GM21526 (cell line): ENCODE measurements around the gene DDB1.

ENCODE experiments used
- ATAC-seq: cut with Tn5 transposase; IDR thresholded peaks from one replicate; pipeline ENCODE4 v1.9.1; 2021; ENCODE audit warnings: moderate library complexity; ENCODE audit not compliant: unreplicated experiment, low FRiP score

DDB1 gene

GRCh38 chr11:61302550-61302949 is 30.4 kb downstream of the DDB1 start:
- no peak for ATAC-seq

- no peak for ATAC-seq
These were observed 34.2 kb downstream of the DDB1 start for GRCh38 chr11:61298663-61299244.

DNA sequence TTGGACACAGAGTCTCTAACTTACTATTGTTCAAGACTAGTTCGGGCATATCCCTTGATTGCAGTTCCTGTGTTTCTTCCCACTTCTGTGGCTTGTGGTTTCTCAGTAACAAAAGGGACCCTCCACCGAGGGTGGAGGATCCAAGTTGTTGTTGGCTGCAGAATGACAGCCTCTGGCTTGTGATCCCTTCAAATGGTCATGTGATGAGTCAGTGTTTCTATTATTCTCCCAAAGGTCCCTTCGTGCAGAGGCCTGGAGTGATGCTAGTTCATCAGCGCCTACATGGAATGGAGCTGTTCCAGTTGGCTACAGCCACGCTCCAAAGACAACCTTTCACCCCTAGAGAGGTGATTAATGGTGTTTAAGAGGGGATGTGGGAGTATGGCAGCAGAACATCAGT is 35.2 kb downstream of the DDB1 start:
- ATAC-seq: no peak

DNA sequence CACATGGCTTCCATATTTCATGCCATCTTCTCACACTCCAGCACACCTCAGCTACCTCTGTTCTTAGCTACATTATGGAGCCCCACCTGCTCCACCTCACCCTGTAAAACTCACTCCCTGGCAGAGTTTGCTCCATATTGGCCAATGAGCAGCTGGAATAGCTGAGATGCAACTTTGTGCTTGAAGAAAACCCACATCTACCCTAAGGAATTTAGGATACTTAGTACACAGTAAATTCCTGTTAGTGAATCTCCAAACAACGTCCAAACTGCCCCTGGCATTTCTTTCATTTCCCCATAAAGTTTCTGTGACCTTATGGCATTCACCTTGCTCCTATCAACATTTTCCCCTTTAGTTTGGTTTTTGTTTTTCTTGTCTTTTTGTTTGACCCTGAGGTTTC is 35.6 kb downstream of the DDB1 start:
- ATAC-seq: no peak

DNA sequence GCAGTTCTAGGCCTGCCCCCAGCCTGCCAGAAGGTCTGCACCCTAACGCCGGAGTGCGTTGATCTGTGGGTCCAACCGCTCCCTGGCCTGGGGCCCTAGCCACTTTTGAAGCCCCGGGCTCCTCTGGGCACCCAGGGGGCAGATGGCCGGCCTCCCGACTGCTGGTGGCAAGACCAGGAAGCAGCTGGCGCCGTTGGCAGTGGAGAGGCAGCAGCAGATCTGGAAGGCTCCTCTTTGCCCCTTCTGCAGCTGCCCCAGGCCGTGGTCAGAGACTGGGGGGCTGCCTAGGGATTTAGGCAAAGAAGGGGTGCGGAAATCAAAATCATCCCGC is 37.3 kb downstream of the DDB1 start:
- ATAC-seq: no peak

DNA sequence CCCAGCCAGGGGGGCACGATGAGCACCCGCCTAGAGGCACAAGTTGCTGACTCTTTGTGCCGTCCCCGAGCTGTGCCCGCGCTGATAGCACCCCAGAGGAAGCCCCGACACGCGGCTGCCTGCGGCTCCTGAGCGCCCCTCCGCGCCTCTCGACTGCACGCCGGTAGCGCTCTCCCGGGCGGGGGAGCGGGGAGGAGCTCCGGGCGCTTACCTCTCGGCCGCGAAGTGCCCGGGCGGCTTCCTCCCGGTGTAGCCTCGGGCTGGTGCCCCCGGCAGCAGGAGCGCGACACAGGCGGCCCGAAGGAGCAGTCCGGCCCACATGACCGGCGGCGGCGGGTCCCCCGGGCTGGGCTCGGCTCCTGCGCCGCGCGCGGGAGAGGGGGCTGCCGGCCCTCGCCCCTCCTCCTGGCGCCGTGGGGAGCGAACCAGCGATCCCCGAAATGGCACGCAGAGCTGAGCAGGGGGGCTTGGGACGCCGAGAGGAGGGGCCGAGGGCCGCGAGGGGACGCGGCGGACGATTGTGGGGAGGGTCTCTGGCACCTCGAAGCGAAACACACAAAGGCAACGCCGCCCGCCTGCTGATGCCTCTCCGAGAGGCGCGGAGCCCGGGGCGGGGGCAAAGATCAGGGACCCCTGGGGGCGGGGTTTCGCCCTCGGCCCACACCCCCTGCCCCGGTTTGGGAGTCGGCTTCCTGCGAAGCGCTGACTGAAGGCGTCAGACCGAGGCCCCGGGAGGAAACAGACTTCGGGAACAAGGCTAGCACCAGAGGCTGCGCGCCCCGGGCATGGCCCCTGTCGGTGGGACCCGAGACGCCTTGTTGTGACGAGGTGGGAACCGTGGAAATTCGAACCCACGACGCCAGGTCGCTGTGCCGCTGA is 37.9 kb downstream of the DDB1 start, which contains the start of gene VWCE:
VWCE (minus strand) TSS at position 600 of the 879 bp plus-strand sequence; CDS start at position 321, 279 bp downstream.
- ATAC-seq: peak; percentile 74

DNA sequence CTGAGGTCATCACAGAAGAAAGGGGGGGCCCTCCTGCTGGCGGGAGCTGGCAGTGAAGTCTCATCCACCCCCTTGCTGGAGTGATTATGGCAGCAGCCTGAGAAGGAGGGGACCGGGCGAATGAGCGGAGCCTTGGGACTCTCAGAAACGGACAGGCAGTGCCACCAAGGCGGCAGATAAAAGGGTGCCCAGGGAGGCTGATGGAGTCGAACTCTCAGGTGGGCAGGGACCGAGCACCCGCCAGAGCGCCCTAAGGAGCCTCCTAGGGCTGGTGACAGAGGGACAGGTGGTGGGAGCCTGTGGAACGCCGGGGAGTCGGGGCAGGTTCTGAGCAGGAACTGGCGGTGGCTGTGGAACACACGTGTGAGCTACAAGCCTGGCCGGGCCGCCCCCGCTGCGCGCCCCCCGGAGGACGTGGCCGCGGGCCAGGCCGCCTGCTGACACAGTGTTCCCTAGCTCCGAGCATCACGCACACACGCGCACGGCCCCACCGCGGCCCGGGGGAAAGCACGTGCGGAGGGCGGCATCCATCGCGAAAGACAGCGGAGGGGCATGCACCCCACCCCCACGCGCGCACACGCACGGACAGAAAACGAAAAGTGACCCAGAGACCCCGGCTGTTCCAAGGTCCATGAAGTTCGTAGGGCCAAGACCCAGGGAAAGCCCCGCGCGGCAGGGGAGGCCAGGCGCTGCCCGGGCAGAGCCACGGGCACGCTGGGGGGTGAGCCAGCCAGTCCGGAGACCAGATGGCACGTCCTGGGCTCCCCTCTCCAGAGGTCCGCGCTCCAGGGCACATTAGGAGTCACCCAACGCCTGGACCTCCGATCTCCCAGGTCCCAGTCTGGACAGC is 38.8 kb downstream of the DDB1 start:
- ATAC-seq: peak; percentile 20

GRCh38 chr11:61292356-61292755 is 40.5 kb downstream of the DDB1 start:
- no peak for ATAC-seq

- ATAC-seq: no peak
These were observed 41.8 kb downstream of the DDB1 start for GRCh38 chr11:61290905-61291690.

DNA sequence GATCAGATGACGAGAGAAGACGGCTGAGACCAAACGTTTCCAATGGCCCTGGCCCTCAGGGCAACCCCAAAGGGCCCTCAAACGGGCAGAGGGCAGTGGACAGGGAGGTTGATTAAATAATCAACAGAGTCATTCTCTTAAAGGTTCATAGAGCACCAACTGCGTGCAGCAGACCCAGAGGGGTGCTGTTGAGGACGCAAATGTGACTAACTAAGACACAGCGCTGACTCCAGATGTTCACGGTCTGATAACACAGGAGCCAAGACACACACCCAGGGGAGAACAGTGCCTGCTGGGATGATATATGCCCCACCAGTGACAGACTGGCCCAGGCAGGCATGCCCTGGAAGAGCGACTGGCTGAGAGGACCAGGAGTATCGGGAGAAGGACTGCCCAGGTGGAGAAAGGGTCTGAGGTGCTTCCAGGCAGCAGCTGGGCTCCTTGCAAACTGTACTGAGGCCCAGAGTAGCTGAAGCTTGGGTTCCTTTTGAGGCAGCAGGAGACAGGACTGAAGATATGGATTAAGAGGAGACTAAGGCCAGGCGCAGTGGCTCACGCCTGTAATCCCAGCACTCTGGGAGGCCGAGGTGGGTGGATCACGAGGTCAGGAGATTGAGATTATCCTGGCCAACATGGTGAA is 45.4 kb downstream of the DDB1 start:
- ATAC-seq: no peak

DNA sequence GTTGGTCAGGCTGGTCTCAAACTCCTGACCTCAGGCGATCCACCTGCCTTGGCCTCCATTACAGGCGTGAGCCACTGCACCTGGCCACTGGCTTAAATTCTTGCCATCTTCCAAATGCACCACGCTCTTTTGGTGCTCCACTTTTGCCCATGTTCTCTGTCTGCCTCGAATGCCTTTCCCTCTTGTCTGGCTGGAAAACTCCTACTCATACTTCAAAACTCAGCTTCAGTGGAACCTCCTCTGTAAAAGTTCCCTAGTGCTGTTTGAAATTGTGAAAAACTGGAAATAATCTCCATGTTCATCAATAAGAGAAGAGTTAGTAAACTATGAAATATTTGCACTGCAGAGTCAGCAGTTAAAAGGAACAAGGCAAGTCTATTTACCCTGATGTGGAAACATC is 49.3 kb downstream of the DDB1 start:
- ATAC-seq: no peak

GRCh38 chr11:61281581-61282250 is 51.2 kb downstream of the DDB1 start:
- no peak for ATAC-seq

DNA sequence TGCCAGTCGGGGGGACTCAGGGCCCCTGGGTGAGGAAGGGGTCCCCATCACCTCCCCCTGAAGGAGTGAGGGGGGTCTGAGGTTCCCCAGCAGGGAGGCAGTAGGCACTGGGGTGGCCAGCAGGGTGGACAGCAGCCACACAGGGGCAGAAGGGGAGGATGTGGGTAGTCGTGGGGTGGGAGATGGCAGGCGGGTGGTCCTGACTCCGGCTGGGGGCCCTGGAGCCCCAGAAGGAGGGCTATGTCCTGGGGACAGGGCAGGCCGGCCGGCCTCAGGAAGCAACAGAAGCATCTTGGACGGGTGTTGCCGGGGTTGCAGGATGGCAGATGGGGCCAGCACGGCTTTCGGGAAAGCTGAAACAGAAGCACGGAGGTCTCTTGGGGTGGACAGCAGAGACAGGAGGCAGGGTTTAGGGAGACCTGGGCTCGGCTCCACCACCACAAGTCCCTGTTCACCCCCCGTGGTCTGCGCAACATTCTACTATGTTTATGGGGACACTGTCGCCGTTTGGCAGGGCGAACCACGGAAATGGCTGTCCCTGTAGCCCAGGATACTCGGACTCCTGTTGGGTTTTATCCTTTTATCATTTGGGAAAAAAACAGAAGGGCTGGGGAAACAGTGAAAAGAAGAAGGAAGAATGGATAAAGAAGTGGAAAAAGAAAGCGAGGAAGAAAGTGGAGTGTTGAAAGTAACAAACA is 51.9 kb downstream of the DDB1 start:
- ATAC-seq: no peak

- ATAC-seq: no peak
These were observed 52.8 kb downstream of the DDB1 start for GRCh38 chr11:61279934-61280659.

GRCh38 chr11:61278001-61278470 is 54.9 kb downstream of the DDB1 start:
- ATAC-seq: no peak

- ATAC-seq: no peak
These were observed 55.5 kb downstream of the DDB1 start for GRCh38 chr11:61277186-61278000.

DNA sequence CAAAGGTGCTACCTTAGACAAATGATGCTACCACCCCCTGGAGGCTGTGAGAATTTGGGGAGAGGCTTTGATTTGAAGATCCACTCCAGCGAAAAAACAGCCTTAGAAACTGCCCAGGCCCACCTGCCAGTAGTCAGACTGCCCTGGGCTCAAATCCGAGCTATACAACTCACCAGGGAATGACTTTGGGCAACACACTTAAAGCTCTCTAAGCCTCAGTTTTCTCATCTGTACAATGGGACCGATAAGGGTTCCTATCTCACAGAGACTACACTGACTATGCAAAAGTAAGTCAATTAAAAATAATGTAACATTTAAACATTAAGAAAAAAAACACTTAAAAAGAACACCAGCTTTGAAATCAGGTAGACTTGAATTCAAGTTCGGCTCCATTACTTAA is 57.7 kb downstream of the DDB1 start:
- no peak for ATAC-seq
